Activated CD8-positive, alpha-beta memory T cell treated with anti-CD3 and anti-CD28 coated beads, Interleukin-2, amount 50 U/mL, for 24 hours (primary cell): ENCODE results near the gene OLFM3.

ENCODE experiments used
- DNase-seq: peaks from one replicate; pipeline ENCODE4 v3.0.0-alpha.2; 2020; ENCODE audit errors: extremely low read depth

Gene OLFM3

GRCh38 chr1:101847626-101848025 lies 149.1 kb downstream of the OLFM3 start:
- DNase-seq = no peak

- DNase-seq = no peak
These were observed 149.9 kb downstream of the OLFM3 start for GRCh38 chr1:101846820-101847219.

- DNase-seq = no peak
These were observed 153.6 kb downstream of the OLFM3 start for GRCh38 chr1:101843160-101843559.

GRCh38 chr1:101841824-101842223 lies 154.9 kb downstream of the OLFM3 start:
- no peak for DNase-seq

- DNase-seq = no peak
These were observed 160.7 kb downstream of the OLFM3 start for GRCh38 chr1:101835988-101836387.

GRCh38 chr1:101833312-101833711 lies 163.4 kb downstream of the OLFM3 start:
- no peak for DNase-seq

- DNase-seq = no peak
These were observed 170.3 kb downstream of the OLFM3 start for GRCh38 chr1:101826416-101826815.

GRCh38 chr1:101820071-101820470 lies 176.7 kb downstream of the OLFM3 start:
- DNase-seq = no peak

- no peak for DNase-seq
These were observed 180.5 kb downstream of the OLFM3 start for GRCh38 chr1:101816262-101816661.

GRCh38 chr1:101798417-101798816 lies 198.3 kb downstream of the OLFM3 start:
- DNase-seq = no peak

GRCh38 chr1:101797722-101798121 lies 199.0 kb downstream of the OLFM3 start:
- DNase-seq = no peak

GRCh38 chr1:101781201-101781831 lies 215.4 kb downstream of the OLFM3 start:
- no peak for DNase-seq

- DNase-seq = no peak
These were observed 227.2 kb downstream of the OLFM3 start for GRCh38 chr1:101769520-101769919.

- no peak for DNase-seq
These were observed 238.7 kb downstream of the OLFM3 start for GRCh38 chr1:101757985-101758384.

- DNase-seq = no peak
These were observed 240.3 kb downstream of the OLFM3 start for GRCh38 chr1:101756411-101756810.
